Heart left ventricle (tissue), 16 donors: Measurements from ENCODE around the gene BRS3. TPM values are rescaled to one million over a fixed set of nuclear protein-coding genes. Genes with fewer than 3 reads are reported as not detected.

Source experiments
- ATAC-seq, 4 donors: fragments of 200-7000 bp; cut with Tn5 transposase; one replicate each; pipeline ENCODE4 v1.9.1; 2020 to 2022; ENCODE audit warnings: moderate library complexity in 4 of 4, mild to moderate bottlenecking in 3 of 4, moderate number of reproducible peaks in 1 of 4
- DNase-seq, 5 donors: peaks; one replicate each; pipeline ENCODE4 v3.0.0-alpha.2; 2020
- H3K27ac ChIP-seq, 12 donors: fragments of 200-600 bp; sonication (generic) in 4 of 12; one replicate each; pipeline versions ENCODE4 v1.5.0 to v1.8.0; 2016 to 2022; ENCODE audit warnings: mild to moderate bottlenecking in 2 of 12
- H3K27me3 ChIP-seq, 9 donors: fragments of 200-600 bp; sonication (generic) in 2 of 9; one replicate each; pipeline versions ENCODE4 v1.5.1 to v1.8.0; 2016 to 2022; ENCODE audit warnings: mild to moderate bottlenecking in 3 of 9
- H3K36me3 ChIP-seq, 9 donors: fragments of 200-600 bp; sonication (generic) in 2 of 9; one replicate each; pipeline versions ENCODE4 v1.5.0 to v1.8.0; 2018 to 2022; ENCODE audit warnings: mild to moderate bottlenecking in 2 of 9
- H3K4me1 ChIP-seq, 12 donors: fragments of 200-600 bp; sonication (generic) in 4 of 12; one replicate each; pipeline versions ENCODE4 v1.5.0 to v1.8.0; 2016 to 2022; ENCODE audit warnings: mild to moderate bottlenecking in 3 of 12
- H3K4me3 ChIP-seq, 12 donors: fragments of 200-600 bp; sonication (generic) in 4 of 12; one replicate each; pipeline versions ENCODE4 v1.5.0 to v1.8.0; 2017 to 2022; ENCODE audit warnings: mild to moderate bottlenecking in 9 of 12, moderate library complexity in 4 of 12
- H3K9me3 ChIP-seq, 12 donors: fragments of 200-600 bp; sonication (generic) in 4 of 12; one replicate each; pipeline versions ENCODE4 v1.5.0 to v1.8.0; 2016 to 2022; ENCODE audit warnings: mild to moderate bottlenecking in 1 of 12
- CTCF ChIP-seq, 12 donors: fragments of 200-600 bp; sonication (generic) in 4 of 12; IDR thresholded peaks; one replicate each; pipeline versions ENCODE4 v1.5.0 to v1.8.0; 2018 to 2022; ENCODE audit warnings: antibody characterized with exemption in 12 of 12, mild to moderate bottlenecking in 5 of 12
- POLR2A ChIP-seq, 2 donors: fragments of 450-650 bp; IDR thresholded peaks; one replicate each; pipeline ENCODE4 v1.6.1; 2017; ENCODE audit warnings: antibody characterized with exemption in 2 of 2, mild to moderate bottlenecking in 2 of 2, moderate library complexity in 2 of 2
- WGBS, 4 donors: extraction: QIAGEN DNeasy Blood & Tissue Kit in 2 of 4; methylation state at CpG; one replicate each; pipeline versions ENCODE4 v1.1.5 to v1.1.7; 2013 to 2018; 5-methylcytosine and 5-hydroxymethylcytosine counted together
- intact Hi-C, 10 donors: fragments of 100-400 bp; cut with DNase I; formaldehyde crosslinking; loops; one replicate each; pipeline versions ENCODE4 v1.11.1 to v1.14.2; 2022
- polyA plus RNA-seq, 2 donors: library from polyadenylated mRNA; stranded (reverse); fragments of 200-250 nt; gene quantifications; one replicate each; pipeline ENCODE4 v1.2.3, GENCODE V29; 2013
- total RNA-seq, 9 donors: library from RNA; depleted of rRNA in 2 of 9; stranded (reverse); fragments of >200 nt in 2 of 9; fragmentation: NEBNext Ultra II Directional in 3 of 9; extraction: Animal tissue kit (Norgen Biotek cat#: 25700) in 3 of 9; gene quantifications; one replicate each; pipeline versions ENCODE4 v1.1.0 to v1.2.4, GENCODE V29; 2016 to 2023
- donor health status: ischemic (EF 13 %, LVEDD 7.1; RV severe dilation, severe dysfunction).
- donor health status: healthy with polysubstance abuse.
- donor health status: DM: no; HTN: yes; CAD: no.
- donor health status: DM: no; HTN: no; CAD: no.
- donor health status: ischemic (EF 25% LVEDD 6.9; RV normal size, moderate dysfunction).
- donor health status: ischemic (EF 25% LVEDD 5.7; RV mildly dilated, moderate dysfunction).
- donor health status: healthy.
- donor health status: DM: yes; HTN: yes; CAD: no.
- donor health status: ischemic (EF 35%, LVEDD 5.7; RV mildly dilated, moderate dysfunction).
- donor health status: nonischemic (EF 11% LVEDD 7.7; RV severe dilation, severe dysfunction).
- donor health status: DM: yes; HTN: yes; CAD: no.
- donor health status: PGD.
- donor health status: ischemic (EF 29% LVEDD 5.4; RV normal size, mild dysfunction).
- donor health status: nonischemic (EF 23%, LVEDD 6.1; RV moderate dilation, normal function).

BRS3 gene
- total and polyA plus RNA-seq, 11 donors = not detected

DNA sequence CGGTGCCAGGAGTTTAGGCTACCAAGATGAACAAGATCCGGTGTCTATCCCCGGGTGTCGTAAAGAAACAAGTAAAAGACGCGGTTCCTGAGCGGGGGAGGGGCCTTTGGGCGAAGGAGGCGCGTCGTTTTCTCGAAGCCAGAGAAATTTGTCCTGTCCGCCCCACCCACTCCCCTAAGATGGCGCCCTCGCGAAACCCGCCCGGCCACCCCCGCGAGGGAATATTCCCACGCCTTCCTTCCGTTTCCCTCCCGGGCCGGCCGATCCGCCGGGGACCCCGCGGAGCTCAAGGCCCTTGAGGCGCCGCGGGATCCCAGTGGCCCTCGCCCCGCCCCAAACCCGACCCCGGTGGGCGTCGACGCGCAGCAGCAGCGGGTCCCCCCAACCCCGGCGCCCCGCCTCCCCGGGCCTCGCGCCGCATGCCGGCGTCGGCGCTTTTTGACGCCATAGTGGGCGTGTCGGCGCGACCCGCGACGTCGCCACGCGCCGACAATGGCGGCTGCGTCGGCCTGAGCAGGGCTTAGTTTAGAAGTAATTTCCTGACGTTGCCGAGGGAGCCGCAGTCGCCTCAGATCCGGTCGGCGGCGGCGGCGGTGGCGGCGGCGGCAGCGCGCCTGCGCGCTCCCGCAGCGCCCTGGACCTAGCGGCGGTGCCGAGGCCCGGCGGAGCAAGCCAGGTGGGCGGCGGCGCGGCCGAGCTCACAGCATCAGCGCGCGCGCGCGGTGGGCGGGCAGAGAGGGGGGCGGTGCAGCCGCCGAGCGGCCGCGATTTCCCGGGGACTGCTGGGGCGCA lies 9.2 kb downstream of the BRS3 start:
- peak; percentile 78 to 95 (median 92) for ATAC-seq
- Histone ChIP-seq H3K9me3 (no peaks in the 10 kb centered on the region), H3K36me3 (peaks cover 0 to 25% (median 20%) of the 10 kb centered on the region in 9 donors), H3K27ac (peak overlapping the region; percentile 89 to 98 (median 94)), H3K4me1 (peaks cover 0 to 21% (median 4%) of the 10 kb centered on the region in 12 donors), H3K4me3 (peak overlapping the region; percentile 46 to 95 (median 69)), H3K27me3 (peaks cover 0 to 9% (median 0%) of the 10 kb centered on the region in 9 donors)
- TF ChIP-seq POLR2A (IDR thresholded peaks at IDR 0.05) (peak in 1 of 2 donors; percentile 16), CTCF (IDR thresholded peaks at IDR 0.05) (no peak)
- 0 to 46% (median 22%) methylated on average over 63 to 111 of the region's 111 CpGs for WGBS, 4 donors
- intact Hi-C loops = loop anchor here in 3 of 10 donors (2.0 to 10.0 kb wide), 4 partner anchors 30 to 470 kb away; no protein-coding TSS in a partner anchor
- peak; percentile 83 to 89 (median 86) for DNase-seq

DNA sequence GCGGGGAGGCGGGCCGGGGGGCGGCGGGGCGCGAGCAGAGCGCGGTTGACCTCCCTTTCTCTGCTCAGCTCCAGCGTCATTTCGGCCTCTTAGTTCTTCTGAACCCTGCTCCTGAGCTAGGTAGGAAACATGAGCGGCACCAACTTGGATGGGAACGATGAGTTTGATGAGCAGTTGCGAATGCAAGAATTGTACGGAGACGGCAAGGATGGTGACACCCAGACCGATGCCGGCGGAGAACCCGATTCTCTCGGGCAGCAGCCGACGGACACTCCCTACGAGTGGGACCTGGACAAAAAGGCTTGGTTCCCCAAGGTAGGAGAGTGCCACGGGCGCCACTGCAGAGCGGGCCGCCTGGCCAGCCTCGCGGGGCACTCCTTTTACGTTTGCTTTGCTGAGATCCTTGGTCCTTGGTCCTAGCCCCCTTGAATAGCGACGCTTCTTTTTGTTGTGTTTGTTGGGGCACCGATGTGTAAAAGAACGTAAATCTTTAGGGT lies 9.9 kb downstream of the BRS3 start, which contains the start of gene HTATSF1:
Gene HTATSF1 (plus strand): TSS at position 37 of the 497 bp plus-strand sequence. CDS start 93 bp downstream, at position 130.
- Histone ChIP-seq H3K27ac (peak within 1 kb of the TSS; percentile 89 to 98 (median 94)), H3K36me3 (peaks cover 0 to 31% (median 24%) of the 10 kb centered on the region in 9 donors), H3K4me1 (peaks cover 0 to 21% (median 4%) of the 10 kb centered on the region in 12 donors), H3K9me3 (no peaks in the 10 kb centered on the region), H3K27me3 (peaks cover 0 to 7% (median 0%) of the 10 kb centered on the region in 9 donors), H3K4me3 (peak within 1 kb of the TSS; percentile 46 to 95 (median 69))
- TF ChIP-seq POLR2A (IDR thresholded peaks at IDR 0.05) (no peak), CTCF (IDR thresholded peaks at IDR 0.05) (no peak)
- intact Hi-C loops = loop anchor here in 3 of 10 donors (2.0 to 10.0 kb wide), 4 partner anchors 29 to 470 kb away; no protein-coding TSS in a partner anchor
- ATAC-seq (peak; percentile 4 to 33 (median 12)), DNase-seq (no peak)
- WGBS, 4 donors = 0 to 53% (median 23%) methylated on average over 26 to 35 of the region's 35 CpGs

GRCh38 chrX:136519069-136519468 lies 31.3 kb downstream of the BRS3 start:
- H3K9me3 ChIP-seq = no peaks in the 10 kb centered on the region
- ATAC-seq = no peak
- H3K36me3 ChIP-seq = no peaks in the 10 kb centered on the region
- 60 to 83% (median 74%) methylated on average over 5 of the region's 5 CpGs for WGBS, 4 donors
- intact Hi-C loops = no loop called here
- no peak for DNase-seq
- H3K27ac ChIP-seq = no peak overlapping the region
- H3K4me1 ChIP-seq = no peaks in the 10 kb centered on the region
- no peak overlapping the region for H3K4me3 ChIP-seq
- H3K27me3 ChIP-seq = peaks cover 0 to 10% (median 0%) of the 10 kb centered on the region in 9 donors
- TF ChIP-seq CTCF (IDR thresholded peaks at IDR 0.05) (no peak), POLR2A (IDR thresholded peaks at IDR 0.05) (no peak)

- ATAC-seq = no peak
- no peaks in the 10 kb centered on the region for H3K9me3 ChIP-seq
Observed at GRCh38 chrX:136523770-136524169, 36.0 kb downstream of the BRS3 start.

More at GRCh38 chrX:136523770-136524169, 36.0 kb downstream of the BRS3 start:
- Histone ChIP-seq H3K27me3 (peaks cover 0 to 4% (median 0%) of the 10 kb centered on the region in 9 donors), H3K4me3 (no peak overlapping the region), H3K36me3 (no peaks in the 10 kb centered on the region), H3K27ac (no peak overlapping the region), H3K4me1 (peaks cover 0 to 17% (median 0%) of the 10 kb centered on the region in 12 donors)
- no peak for DNase-seq
- intact Hi-C loops = loop anchor here in 3 of 10 donors (10.0 kb wide), 1 partner anchor 51 kb away; no protein-coding TSS in a partner anchor
- no peak for TF ChIP-seq CTCF (IDR thresholded peaks at IDR 0.05)
- no peak for TF ChIP-seq POLR2A (IDR thresholded peaks at IDR 0.05)
